ENCODE results near the gene ZFYVE21. TPM values are rescaled to one million over a fixed set of nuclear protein-coding genes. Genes with fewer than 3 reads are reported as not detected.

Gene ZFYVE21
- total RNA-seq, 2 experiments from 2014 or later, result 10.1 to 12.7 TPM

DNA sequence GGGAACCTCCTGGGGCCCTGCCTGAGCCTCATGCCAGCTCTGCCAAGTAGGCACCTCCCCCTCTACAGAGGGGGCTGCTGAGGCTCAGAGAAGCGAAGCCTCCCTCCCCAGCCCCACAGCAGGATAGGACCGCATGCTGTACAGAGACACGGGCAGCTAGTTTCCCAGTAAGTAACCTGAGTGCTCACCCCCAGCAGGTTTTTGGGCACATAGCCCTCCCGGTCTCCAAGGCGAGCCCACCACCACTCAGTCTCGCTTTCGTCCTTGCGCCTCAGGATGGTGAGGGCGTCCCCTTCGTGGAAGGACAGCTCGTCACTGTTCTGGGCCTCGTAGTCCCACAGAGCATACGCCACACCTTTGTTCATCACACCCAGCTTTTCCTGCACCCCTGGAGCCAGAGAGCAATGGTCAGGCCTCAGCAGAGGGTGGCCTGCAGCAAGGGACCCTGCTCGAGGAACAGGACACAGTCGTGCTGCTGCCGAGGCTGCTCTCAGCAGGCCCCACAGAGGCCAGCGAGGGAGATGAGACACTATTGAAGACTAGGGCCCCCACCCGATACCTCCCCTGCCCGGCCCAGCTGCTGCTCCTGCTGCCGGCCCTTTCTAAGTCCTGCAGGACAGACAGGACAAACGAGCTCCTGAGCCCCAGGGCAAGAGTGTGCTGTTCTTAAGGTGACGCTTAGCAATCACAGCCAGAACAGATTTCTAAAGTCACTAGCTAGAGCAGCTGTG lies 20.4 kb downstream of the ZFYVE21 start:
- H3K36me3 Mint-ChIP-seq (ENCODE audit: low read depth), result peaks cover 4% of the 10 kb centered on the region
- no peak overlapping the region for H3K27ac Mint-ChIP-seq
- ChIA-PET POLR2A (no interaction called here), CTCF (interaction anchor here (0.6 kb wide), 3 partner anchors 14 to 143 kb away, joined by 3 to 5 read pairs (median 3); no protein-coding TSS in a partner anchor)
- no peaks in the 10 kb centered on the region for H3K4me1 Mint-ChIP-seq
- H3K9me3 Mint-ChIP-seq (ENCODE audit: low read depth), result no peaks in the 10 kb centered on the region
- H3K4me3 Mint-ChIP-seq, result no peak overlapping the region
- intact Hi-C loops (cut with DNase I, micrococcal nuclease), result no loop called here
- ATAC-seq (no peak), DNase-seq (no peak)
- no peaks in the 10 kb centered on the region for H3K27me3 Mint-ChIP-seq

- intact Hi-C loops (cut with DNase I, micrococcal nuclease), result no loop called here
- H3K27me3 Mint-ChIP-seq, result no peaks in the 10 kb centered on the region
- no peak for DNase-seq
- ATAC-seq, result no peak
- peaks cover 4% of the 10 kb centered on the region for H3K36me3 Mint-ChIP-seq (ENCODE audit: low read depth)
- no peak overlapping the region for H3K4me3 Mint-ChIP-seq
- no peaks in the 10 kb centered on the region for H3K9me3 Mint-ChIP-seq (ENCODE audit: low read depth)
- H3K27ac Mint-ChIP-seq, result no peak overlapping the region
- no peaks in the 10 kb centered on the region for H3K4me1 Mint-ChIP-seq
- ChIA-PET POLR2A (interaction anchor here (0.6 kb wide), 1 partner anchor 21 kb away, joined by 4 read pairs; the partner anchor contains the start of genes XRCC3 and ZFYVE21), CTCF (interaction anchor here (0.6 to 0.7 kb wide), 2 partner anchors 14 to 341 kb away, joined by 3 to 4 read pairs; no protein-coding TSS in a partner anchor)
Observed at GRCh38 chr14:103736546-103737431, 21.2 kb downstream of the ZFYVE21 start.

- ChIA-PET POLR2A (interaction anchor here (0.6 kb wide), 1 partner anchor 22 kb away, joined by 4 read pairs; the partner anchor contains the start of genes XRCC3 and ZFYVE21), CTCF (no interaction called here)
- intact Hi-C loops (cut with DNase I, micrococcal nuclease), result no loop called here
- no peak overlapping the region for H3K4me3 Mint-ChIP-seq
- H3K9me3 Mint-ChIP-seq (ENCODE audit: low read depth), result no peaks in the 10 kb centered on the region
- no peak overlapping the region for H3K27ac Mint-ChIP-seq
- H3K27me3 Mint-ChIP-seq, result no peaks in the 10 kb centered on the region
- no peak for ATAC-seq
- H3K36me3 Mint-ChIP-seq (ENCODE audit: low read depth), result peaks cover 4% of the 10 kb centered on the region
- H3K4me1 Mint-ChIP-seq, result no peaks in the 10 kb centered on the region
- DNase-seq, result no peak
Observed at GRCh38 chr14:103737432-103738045, 21.9 kb downstream of the ZFYVE21 start.

DNA sequence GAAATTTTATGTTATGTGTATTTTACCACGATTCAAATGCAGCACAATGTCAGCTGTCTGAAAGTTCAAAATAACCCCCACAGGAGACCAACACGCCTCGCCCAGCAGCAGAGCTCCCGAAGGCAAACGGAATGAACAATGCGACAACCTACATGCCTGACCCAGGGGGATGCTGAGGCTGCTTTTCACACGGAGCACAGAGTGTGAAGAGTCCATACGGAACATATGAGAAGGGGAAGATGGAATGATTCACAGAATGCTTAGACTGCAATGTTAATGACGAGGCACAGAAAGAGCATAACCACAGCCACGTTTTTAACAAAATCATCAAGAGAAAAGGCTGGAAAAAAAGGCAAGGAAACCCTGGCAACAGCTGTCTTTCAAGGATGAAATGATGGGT lies 22.6 kb downstream of the ZFYVE21 start:
- POLR2A ChIA-PET, result no interaction called here
- ATAC-seq (no peak), DNase-seq (no peak)
- CTCF ChIA-PET, result no interaction called here
- no peaks in the 10 kb centered on the region for H3K9me3 Mint-ChIP-seq (ENCODE audit: low read depth)
- intact Hi-C loops (cut with DNase I, micrococcal nuclease), result no loop called here
- no peaks in the 10 kb centered on the region for H3K27me3 Mint-ChIP-seq
- peaks cover 4% of the 10 kb centered on the region for H3K36me3 Mint-ChIP-seq (ENCODE audit: low read depth)
- no peaks in the 10 kb centered on the region for H3K4me1 Mint-ChIP-seq
- H3K27ac Mint-ChIP-seq, result no peak overlapping the region
- no peak overlapping the region for H3K4me3 Mint-ChIP-seq

GRCh38 chr14:103738701-103739451 lies 23.3 kb downstream of the ZFYVE21 start:
- Mint-ChIP-seq H3K4me1 (no peaks in the 10 kb centered on the region), H3K36me3 (ENCODE audit: low read depth) (peaks cover 4% of the 10 kb centered on the region), H3K4me3 (no peak overlapping the region), H3K9me3 (ENCODE audit: low read depth) (no peaks in the 10 kb centered on the region), H3K27me3 (no peaks in the 10 kb centered on the region), H3K27ac (no peak overlapping the region)
- no peak for DNase-seq
- intact Hi-C loops (cut with DNase I, micrococcal nuclease), result no loop called here
- ChIA-PET CTCF (interaction anchor here (0.5 kb wide), 1 partner anchor 413 kb away, joined by 4 read pairs; no protein-coding TSS in a partner anchor), POLR2A (no interaction called here)
- no peak for ATAC-seq

DNA sequence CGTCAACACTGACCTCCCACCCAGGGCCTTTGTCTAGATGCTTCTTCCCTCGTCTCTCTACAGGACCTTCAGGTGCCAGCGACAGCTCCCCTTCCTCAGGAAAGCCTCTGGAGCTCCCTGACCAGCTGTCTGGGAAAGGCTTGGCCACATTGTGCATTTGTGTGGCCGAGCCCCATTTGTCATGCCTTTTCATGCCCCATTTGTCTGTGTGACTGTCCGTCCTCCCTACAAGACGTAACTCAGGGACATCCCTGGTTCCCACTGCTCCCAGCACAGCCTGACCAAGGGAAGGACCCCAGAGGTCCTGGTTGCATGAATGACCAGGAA lies 23.8 kb downstream of the ZFYVE21 start:
- ChIA-PET POLR2A (no interaction called here), CTCF (interaction anchor here (0.5 kb wide), 1 partner anchor 414 kb away, joined by 4 read pairs; no protein-coding TSS in a partner anchor)
- no peak for DNase-seq
- Mint-ChIP-seq H3K27ac (no peak overlapping the region), H3K27me3 (no peaks in the 10 kb centered on the region), H3K9me3 (ENCODE audit: low read depth) (no peaks in the 10 kb centered on the region), H3K36me3 (ENCODE audit: low read depth) (peaks cover 4% of the 10 kb centered on the region), H3K4me3 (no peak overlapping the region), H3K4me1 (no peaks in the 10 kb centered on the region)
- no peak for ATAC-seq
- intact Hi-C loops (cut with DNase I, micrococcal nuclease), result no loop called here

GRCh38 chr14:103739793-103740501 lies 24.3 kb downstream of the ZFYVE21 start:
- Mint-ChIP-seq H3K4me3 (no peak overlapping the region), H3K9me3 (ENCODE audit: low read depth) (no peaks in the 10 kb centered on the region), H3K27me3 (no peaks in the 10 kb centered on the region), H3K36me3 (ENCODE audit: low read depth) (peaks cover 4% of the 10 kb centered on the region), H3K27ac (no peak overlapping the region), H3K4me1 (no peaks in the 10 kb centered on the region)
- POLR2A ChIA-PET, result no interaction called here
- CTCF ChIA-PET, result no interaction called here
- ATAC-seq, result no peak
- intact Hi-C loops (cut with DNase I, micrococcal nuclease), result no loop called here
- DNase-seq, result no peak

GRCh38 chr14:103740991-103741689 lies 25.5 kb downstream of the ZFYVE21 start:
- no peaks in the 10 kb centered on the region for H3K4me1 Mint-ChIP-seq
- H3K36me3 Mint-ChIP-seq (ENCODE audit: low read depth), result peaks cover 4% of the 10 kb centered on the region
- H3K4me3 Mint-ChIP-seq, result no peak overlapping the region
- CTCF ChIA-PET, result interaction anchor here (0.6 kb wide), 1 partner anchor 125 kb away, joined by 3 read pairs; no protein-coding TSS in a partner anchor
- no peak for ATAC-seq
- no peaks in the 10 kb centered on the region for H3K27me3 Mint-ChIP-seq
- H3K27ac Mint-ChIP-seq, result no peak overlapping the region
- DNase-seq, result no peak
- H3K9me3 Mint-ChIP-seq (ENCODE audit: low read depth), result no peaks in the 10 kb centered on the region
- intact Hi-C loops (cut with DNase I, micrococcal nuclease), result no loop called here
- POLR2A ChIA-PET, result no interaction called here

GRCh38 chr14:103741876-103742275 lies 26.3 kb downstream of the ZFYVE21 start:
- H3K4me1 Mint-ChIP-seq, result no peaks in the 10 kb centered on the region
- H3K4me3 Mint-ChIP-seq, result no peak overlapping the region
- no peak overlapping the region for H3K27ac Mint-ChIP-seq
- intact Hi-C loops (cut with DNase I, micrococcal nuclease), result no loop called here
- POLR2A ChIA-PET, result no interaction called here
- ATAC-seq (no peak), DNase-seq (no peak)
- H3K27me3 Mint-ChIP-seq, result no peaks in the 10 kb centered on the region
- no peaks in the 10 kb centered on the region for H3K9me3 Mint-ChIP-seq (ENCODE audit: low read depth)
- CTCF ChIA-PET, result interaction anchor here (1.4 kb wide), 1 partner anchor 11 kb away, joined by 4 read pairs; no protein-coding TSS in a partner anchor
- peaks cover 6% of the 10 kb centered on the region for H3K36me3 Mint-ChIP-seq (ENCODE audit: low read depth)

GRCh38 chr14:103742499-103743255 lies 27.1 kb downstream of the ZFYVE21 start:
- H3K9me3 Mint-ChIP-seq (ENCODE audit: low read depth), result no peaks in the 10 kb centered on the region
- ChIA-PET POLR2A (interaction anchor here (0.6 kb wide), 1 partner anchor 76 kb away, joined by 5 read pairs; no protein-coding TSS in a partner anchor), CTCF (interaction anchor here (1.4 kb wide), 1 partner anchor 10 kb away, joined by 4 read pairs; no protein-coding TSS in a partner anchor)
- H3K27me3 Mint-ChIP-seq, result no peaks in the 10 kb centered on the region
- H3K36me3 Mint-ChIP-seq (ENCODE audit: low read depth), result peaks cover 6% of the 10 kb centered on the region
- ATAC-seq (no peak), DNase-seq (no peak)
- intact Hi-C loops (cut with DNase I, micrococcal nuclease), result no loop called here
- H3K4me1 Mint-ChIP-seq, result no peaks in the 10 kb centered on the region
- H3K4me3 Mint-ChIP-seq, result no peak overlapping the region
- no peak overlapping the region for H3K27ac Mint-ChIP-seq

All from activated CD4-positive, alpha-beta T cell treated with anti-CD3 and anti-CD28 coated beads for 36 hours (primary cell).